ENCODE measurements around the gene ACOX1. TPM values are rescaled to one million over a fixed set of nuclear protein-coding genes. Genes with fewer than 3 reads are reported as not detected.

The ACOX1 gene
- total RNA-seq, 1 experiment from 2014 or later: 40.9 TPM

GRCh38 chr17:75959051-75959838 lies 19.7 kb downstream of the ACOX1 start (continued):
- TF ChIP-seq, protein P1, sequence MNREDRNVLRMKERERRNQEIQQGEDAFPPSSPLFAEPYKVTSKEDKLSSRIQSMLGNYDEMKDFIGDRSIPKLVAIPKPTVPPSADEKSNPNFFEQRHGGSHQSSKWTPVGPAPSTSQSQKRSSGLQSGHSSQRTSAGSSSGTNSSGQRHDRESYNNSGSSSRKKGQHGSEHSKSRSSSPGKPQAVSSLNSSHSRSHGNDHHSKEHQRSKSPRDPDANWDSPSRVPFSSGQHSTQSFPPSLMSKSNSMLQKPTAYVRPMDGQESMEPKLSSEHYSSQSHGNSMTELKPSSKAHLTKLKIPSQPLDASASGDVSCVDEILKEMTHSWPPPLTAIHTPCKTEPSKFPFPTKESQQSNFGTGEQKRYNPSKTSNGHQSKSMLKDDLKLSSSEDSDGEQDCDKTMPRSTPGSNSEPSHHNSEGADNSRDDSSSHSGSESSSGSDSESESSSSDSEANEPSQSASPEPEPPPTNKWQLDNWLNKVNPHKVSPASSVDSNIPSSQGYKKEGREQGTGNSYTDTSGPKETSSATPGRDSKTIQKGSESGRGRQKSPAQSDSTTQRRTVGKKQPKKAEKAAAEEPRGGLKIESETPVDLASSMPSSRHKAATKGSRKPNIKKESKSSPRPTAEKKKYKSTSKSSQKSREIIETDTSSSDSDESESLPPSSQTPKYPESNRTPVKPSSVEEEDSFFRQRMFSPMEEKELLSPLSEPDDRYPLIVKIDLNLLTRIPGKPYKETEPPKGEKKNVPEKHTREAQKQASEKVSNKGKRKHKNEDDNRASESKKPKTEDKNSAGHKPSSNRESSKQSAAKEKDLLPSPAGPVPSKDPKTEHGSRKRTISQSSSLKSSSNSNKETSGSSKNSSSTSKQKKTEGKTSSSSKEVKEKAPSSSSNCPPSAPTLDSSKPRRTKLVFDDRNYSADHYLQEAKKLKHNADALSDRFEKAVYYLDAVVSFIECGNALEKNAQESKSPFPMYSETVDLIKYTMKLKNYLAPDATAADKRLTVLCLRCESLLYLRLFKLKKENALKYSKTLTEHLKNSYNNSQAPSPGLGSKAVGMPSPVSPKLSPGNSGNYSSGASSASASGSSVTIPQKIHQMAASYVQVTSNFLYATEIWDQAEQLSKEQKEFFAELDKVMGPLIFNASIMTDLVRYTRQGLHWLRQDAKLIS (CRISPR knock-in tag; IDR thresholded peaks at IDR 0.05; ENCODE audit: borderline replicate concordance): no peak
- no peak for TF ChIP-seq ZMAT4 (CRISPR knock-in tag; IDR thresholded peaks at IDR 0.05)
- no peak for TF ChIP-seq ZNF263 (CRISPR knock-in tag; IDR thresholded peaks at IDR 0.05; ENCODE audit: low read depth)
- TF ChIP-seq CBFB (CRISPR knock-in tag; IDR thresholded peaks at IDR 0.05; ENCODE audit: low read depth): no peak
- TF ChIP-seq, protein P2, sequence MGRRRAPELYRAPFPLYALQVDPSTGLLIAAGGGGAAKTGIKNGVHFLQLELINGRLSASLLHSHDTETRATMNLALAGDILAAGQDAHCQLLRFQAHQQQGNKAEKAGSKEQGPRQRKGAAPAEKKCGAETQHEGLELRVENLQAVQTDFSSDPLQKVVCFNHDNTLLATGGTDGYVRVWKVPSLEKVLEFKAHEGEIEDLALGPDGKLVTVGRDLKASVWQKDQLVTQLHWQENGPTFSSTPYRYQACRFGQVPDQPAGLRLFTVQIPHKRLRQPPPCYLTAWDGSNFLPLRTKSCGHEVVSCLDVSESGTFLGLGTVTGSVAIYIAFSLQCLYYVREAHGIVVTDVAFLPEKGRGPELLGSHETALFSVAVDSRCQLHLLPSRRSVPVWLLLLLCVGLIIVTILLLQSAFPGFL (CRISPR knock-in tag; IDR thresholded peaks at IDR 0.05; ENCODE audit: borderline replicate concordance): no peak
- no peak for TF ChIP-seq PRDM15 (CRISPR knock-in tag; IDR thresholded peaks at IDR 0.05)

DNA sequence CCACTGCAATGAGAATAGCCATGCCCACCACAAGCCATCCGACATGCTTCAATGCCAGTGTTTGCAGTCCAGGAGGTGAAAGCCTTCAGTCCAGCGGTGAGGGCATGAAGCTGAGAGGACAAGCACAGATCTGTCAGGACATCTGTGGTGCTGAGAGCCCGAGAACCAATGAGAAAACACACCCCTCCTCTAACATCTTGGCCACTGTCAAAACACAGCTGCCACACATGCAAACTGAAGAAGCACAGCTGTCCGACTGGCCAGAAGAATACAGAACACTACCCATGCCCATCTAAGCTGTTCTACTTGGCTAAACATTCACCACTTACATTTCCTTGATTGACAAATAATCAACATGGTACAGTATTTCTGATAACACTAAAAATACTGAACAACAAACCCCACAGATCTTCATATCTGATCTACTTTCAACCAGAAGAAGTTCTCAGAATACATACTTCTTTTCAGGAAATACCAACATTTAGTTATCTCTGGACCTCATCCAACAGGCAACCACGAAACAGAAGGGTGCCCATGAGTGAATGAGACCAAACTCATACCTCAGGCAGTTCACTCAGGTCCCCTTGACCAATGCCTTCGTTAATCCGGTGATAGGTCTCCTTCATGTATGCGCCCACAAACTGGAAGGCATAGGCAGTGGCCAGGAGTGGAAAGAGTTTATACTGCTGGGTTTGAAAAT lies 28.0 kb downstream of the ACOX1 start:
- ATAC-seq: no peak
- no peak overlapping the region for H3K27ac Mint-ChIP-seq
- peaks cover 66% of the 10 kb centered on the region for H3K36me3 Mint-ChIP-seq
- H3K4me3 Mint-ChIP-seq: no peak overlapping the region
- H3K27me3 Mint-ChIP-seq (ENCODE audit: low read depth): no peaks in the 10 kb centered on the region
- ChIA-PET POLR2A (interaction anchor here (0.6 kb wide), 1 partner anchor 54 kb away, joined by 5 read pairs; no protein-coding TSS in a partner anchor), CTCF (interaction anchor here (1.7 kb wide), 1 partner anchor 46 kb away, joined by 4 read pairs; the partner anchor contains the start of gene MRPL38)
- H3K4me1 Mint-ChIP-seq: peaks cover 10% of the 10 kb centered on the region
- DNase-seq (ENCODE audit: low spot score): no peak
- no peak for TF ChIP-seq ZNF263 (CRISPR knock-in tag; IDR thresholded peaks at IDR 0.05; ENCODE audit: low read depth)
- TF ChIP-seq NR3C1 (CRISPR knock-in tag; conservative IDR thresholded peaks at IDR 0.05; ENCODE audit: low read depth): no peak
- TF ChIP-seq ZBTB21 (CRISPR knock-in tag; IDR thresholded peaks at IDR 0.05; ENCODE audit: borderline replicate concordance): no peak
- no peak for TF ChIP-seq SMAD3 (CRISPR knock-in tag; IDR thresholded peaks at IDR 0.05; ENCODE audit: borderline replicate concordance)
- no peak for TF ChIP-seq SOX15 (CRISPR knock-in tag; IDR thresholded peaks at IDR 0.05)
- no peak for TF ChIP-seq FOXK1 (CRISPR knock-in tag; IDR thresholded peaks at IDR 0.05)
- TF ChIP-seq, protein P3, sequence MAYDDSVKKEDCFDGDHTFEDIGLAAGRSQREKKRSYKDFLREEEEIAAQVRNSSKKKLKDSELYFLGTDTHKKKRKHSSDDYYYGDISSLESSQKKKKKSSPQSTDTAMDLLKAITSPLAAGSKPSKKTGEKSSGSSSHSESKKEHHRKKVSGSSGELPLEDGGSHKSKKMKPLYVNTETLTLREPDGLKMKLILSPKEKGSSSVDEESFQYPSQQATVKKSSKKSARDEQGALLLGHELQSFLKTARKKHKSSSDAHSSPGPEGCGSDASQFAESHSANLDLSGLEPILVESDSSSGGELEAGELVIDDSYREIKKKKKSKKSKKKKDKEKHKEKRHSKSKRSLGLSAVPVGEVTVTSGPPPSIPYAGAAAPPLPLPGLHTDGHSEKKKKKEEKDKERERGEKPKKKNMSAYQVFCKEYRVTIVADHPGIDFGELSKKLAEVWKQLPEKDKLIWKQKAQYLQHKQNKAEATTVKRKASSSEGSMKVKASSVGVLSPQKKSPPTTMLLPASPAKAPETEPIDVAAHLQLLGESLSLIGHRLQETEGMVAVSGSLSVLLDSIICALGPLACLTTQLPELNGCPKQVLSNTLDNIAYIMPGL (CRISPR knock-in tag; IDR thresholded peaks at IDR 0.05): no peak
- TF ChIP-seq, protein P4, sequence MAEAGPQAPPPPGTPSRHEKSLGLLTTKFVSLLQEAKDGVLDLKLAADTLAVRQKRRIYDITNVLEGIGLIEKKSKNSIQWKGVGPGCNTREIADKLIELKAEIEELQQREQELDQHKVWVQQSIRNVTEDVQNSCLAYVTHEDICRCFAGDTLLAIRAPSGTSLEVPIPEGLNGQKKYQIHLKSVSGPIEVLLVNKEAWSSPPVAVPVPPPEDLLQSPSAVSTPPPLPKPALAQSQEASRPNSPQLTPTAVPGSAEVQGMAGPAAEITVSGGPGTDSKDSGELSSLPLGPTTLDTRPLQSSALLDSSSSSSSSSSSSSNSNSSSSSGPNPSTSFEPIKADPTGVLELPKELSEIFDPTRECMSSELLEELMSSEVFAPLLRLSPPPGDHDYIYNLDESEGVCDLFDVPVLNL (CRISPR knock-in tag; IDR thresholded peaks at IDR 0.05; ENCODE audit: borderline replicate concordance, low read depth): no peak
- no peak for TF ChIP-seq ATF1 (CRISPR knock-in tag; IDR thresholded peaks at IDR 0.05)
- TF ChIP-seq, protein P5, sequence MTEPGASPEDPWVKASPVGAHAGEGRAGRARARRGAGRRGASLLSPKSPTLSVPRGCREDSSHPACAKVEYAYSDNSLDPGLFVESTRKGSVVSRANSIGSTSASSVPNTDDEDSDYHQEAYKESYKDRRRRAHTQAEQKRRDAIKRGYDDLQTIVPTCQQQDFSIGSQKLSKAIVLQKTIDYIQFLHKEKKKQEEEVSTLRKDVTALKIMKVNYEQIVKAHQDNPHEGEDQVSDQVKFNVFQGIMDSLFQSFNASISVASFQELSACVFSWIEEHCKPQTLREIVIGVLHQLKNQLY (CRISPR knock-in tag; IDR thresholded peaks at IDR 0.05): no peak
- no peak for TF ChIP-seq GRHL2 (CRISPR knock-in tag; IDR thresholded peaks at IDR 0.05; ENCODE audit: insufficient replicate concordance, severe bottlenecking)
- no peaks in the 10 kb centered on the region for H3K9me3 Mint-ChIP-seq

Data from WTC11 (cell line).